ENCODE results near the gene CDYL.

The CDYL gene

GRCh38 chr6:4940416-4940815 is 164.2 kb downstream of the CDYL start:
- no peak for DNase-seq

DNA sequence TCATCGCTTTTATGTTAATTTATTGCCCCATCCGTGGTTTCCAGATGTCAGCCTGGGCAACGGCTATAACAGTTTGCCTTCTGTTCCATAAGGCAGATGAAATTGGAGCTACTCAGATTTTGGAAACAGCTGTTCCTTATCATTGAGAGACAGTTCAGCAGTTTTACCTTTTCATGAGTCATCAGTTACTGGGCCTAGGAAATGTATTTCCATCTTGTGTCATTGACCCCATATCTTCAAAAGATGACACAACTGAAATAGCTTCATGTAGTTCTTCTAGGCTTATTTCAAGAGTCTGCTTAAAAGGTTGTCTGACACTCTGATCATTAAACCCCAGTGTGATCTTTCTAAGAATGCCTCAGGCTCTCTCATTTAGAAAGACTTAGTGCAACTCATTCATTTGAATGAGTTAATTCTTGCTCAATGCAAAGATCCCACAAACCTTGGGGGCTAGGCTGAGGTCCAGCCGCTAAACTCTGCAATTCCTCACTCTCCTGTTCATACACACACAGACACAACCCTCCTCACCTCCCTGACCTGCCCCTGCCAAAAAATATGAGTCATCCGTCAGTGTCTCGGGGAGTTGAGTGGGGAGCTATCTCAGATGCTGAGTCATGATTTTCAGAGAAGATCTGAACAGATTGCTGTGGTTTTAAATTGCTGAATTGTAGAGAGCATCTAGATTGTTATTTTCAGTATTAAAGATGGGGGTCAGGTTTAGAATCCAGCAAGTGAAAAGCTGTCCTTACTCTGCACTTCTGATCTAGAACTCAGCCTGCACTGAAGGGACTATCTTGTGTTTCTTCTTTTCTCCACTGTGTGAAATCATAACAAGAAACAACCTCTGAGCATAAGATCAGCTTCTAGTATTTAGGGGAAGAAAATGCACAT is 165.8 kb downstream of the CDYL start:
- no peak for DNase-seq

GRCh38 chr6:4942673-4943009 is 166.4 kb downstream of the CDYL start:
- no peak for DNase-seq

DNA sequence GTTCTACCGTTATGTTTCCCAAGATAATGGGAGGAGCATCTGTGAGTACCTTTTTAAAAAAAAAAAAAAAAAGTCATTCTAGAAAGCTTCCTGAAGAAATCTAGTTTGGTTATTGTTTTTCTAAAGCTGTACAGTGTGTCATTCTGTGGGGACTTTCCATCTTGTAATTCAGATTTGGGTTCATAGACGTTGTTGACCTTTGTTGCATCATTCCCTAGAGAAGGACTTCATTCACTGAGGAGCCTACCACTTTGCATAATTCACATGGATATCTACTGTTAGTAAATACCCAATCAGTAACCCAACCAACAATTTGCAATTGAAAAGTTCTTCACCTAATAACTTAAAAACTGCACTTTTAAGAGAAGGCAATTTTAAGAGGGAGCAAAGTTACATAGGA is 167.5 kb downstream of the CDYL start:
- DNase-seq = no peak

DNA sequence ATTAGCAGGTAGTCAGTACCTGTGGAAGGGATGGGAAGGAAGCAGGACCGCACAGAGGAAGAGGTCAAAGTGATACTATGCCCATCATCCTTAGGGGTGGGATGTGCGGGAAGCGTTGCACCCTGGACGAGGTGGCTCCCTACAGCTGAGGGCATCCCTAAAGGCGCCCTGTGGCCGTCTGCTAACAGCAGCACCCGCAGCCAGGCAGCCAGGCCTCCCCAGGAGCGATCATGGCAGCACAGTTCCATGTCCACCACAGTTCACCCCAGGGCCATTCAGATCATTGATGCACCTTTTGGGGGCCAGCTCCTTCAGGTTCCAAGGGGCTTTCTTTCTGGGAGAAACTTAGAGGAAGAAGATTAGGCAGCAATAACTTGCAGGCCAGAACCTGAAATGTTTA is 168.1 kb downstream of the CDYL start:
- DNase-seq = no peak

- DNase-seq = no peak
Measured at GRCh38 chr6:4946521-4946920, 170.3 kb downstream of the CDYL start.

DNA sequence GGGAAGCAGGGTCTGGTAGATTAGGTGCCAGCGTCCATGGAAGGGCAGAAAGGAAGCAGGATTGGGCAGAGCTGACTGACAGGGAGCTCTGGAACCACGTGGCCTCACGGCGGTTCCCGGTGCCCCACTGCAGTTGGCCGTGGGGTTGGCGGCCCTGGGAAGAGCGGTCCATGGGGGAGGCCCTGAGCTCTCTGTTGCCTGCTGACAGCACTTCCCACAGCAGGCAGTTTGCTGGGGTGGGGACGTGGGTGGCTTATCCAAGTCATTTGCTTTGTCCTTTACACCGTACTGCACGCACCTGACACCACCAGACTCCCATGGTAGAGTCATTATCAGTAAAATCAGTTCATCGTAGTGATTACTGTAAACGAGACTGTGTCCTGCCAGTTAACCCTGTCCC is 171.5 kb downstream of the CDYL start:
- no peak for DNase-seq

DNA sequence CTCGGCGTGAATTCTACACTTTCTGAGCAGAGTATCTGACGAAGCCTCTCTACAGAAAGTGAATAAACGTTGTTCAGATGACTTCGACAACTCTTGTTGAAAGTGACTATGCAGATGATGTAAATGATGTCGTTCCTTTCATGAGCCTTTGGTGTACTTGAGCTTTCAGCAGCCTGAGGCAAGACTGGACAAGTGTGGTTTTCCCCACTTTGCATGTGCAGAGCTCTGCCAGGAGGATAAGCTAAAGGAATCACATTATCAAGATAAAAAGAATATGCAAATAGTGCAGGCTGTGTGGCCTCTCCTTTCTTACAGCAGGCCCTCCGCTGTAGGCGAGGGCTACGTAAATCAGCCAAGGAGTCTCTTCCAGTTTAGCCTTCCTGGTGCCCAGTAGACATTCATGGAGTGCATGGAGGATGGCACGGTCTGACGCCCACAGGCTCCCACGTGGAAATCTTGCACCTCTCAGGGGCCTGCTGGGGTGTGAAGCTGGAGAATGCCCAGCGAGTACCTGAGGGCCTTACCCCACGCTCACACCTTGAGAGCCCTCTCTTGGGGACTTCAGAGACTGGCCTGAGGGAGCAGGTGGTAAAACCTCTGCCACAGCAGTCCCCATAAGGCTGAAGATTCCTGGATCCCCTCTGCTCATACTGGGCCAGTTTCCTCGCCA is 172.7 kb downstream of the CDYL start:
- no peak for DNase-seq

GRCh38 chr6:4950076-4950475 is 173.9 kb downstream of the CDYL start:
- DNase-seq = no peak

DNA sequence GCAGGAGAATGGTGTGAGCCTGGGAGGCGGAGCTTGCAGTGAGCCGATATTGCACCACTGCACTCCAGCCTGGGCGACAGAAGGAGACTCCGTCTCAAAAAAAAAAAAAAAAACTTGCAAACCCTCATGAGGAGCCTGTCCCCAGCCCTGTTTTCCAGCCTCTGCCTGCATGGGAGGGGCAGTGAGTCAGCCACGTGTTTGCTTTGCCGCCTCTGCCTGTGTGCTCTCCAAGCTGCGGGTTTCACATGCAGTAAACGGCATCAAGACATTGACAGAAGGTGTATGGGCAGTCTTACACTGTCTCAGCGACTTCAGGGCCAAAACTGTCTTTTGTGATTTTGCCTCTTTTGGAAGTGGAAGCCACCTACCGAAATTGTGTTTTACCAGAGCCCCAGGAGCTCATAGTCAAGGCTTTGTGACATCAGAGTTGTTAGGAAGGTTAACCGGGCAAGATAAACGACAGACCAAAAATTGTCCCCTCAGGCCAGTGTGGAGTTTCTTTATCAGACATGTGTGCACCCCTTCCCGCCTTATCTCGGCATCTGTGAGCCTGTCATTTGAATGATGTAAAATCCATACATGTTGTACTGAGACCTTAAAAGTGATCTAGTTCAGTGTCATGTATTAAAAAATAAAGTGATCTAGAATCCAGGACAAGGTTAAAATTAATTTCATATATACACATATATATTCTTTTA is 174.8 kb downstream of the CDYL start:
- DNase-seq = no peak

GRCh38 chr6:4953440-4953839 is 177.2 kb downstream of the CDYL start:
- DNase-seq = no peak

DNA sequence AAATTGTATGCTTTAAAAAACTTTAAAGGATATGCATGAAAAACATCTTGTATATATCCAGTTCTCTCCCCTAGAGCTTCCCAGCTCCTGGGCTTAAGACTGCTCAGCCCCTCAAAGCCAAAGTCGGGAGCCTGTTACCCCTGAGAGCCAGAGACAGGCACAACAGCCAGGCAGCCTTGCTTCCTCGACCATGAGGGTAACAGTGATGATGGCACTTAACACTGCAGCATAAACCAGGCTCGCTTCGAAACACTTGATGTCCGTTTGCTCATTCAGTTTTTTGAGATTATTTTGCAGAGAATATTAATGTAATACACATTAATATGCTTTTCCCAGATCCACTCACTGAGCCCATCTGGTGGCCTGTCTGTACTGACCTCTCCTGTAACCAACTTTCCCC is 180.4 kb downstream of the CDYL start:
- DNase-seq = no peak

DNA sequence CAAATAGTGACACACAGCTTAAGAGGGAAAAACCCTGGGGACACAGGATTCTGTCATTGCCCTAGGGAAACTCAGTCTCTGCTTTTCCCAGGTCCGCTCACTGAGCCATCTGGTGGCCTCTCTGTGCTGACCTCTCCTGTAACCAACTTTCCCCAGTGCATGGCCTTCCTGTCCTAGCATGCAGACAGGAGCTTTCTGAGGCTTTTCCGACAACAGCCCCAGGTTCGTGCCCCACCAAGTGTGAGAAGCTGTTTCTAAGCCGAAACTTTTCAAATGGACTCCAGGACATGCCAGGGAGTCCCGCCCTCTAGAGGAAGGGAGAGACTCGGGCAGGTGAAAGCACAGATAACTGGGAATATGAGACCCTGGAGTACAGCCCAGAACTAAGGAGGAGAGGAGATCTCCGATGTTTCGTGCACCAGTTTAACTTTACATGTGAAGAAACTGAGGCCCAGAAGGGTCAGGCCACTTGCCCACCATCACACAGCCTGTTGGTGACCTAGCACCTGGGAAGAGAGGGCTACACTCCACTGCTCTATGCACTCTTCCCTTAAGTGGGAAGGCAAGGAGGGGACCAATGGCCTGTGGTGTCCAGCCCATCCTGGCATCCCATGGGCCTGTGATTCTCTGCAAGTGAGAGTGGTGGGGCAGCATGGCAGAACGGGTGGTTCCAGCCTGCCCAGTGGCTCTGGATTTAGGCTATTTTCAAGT is 181.5 kb downstream of the CDYL start:
- DNase-seq = no peak

DNA sequence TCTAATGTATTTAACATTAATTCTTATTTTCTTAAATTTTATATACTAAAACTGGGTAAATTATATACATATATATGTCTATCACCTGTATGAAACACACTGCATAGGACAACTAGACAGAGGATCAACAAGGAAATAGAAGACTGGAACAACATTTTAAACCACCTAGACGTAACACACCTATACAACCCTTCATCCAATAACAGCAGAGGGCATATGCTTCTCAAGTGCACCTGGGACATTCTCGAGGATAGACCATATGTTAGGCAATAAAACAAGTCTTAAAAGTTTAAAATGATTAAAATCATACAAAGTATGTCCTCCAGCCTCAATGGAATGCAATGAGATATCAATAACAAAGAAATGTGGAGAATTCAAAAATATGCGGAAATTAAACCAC is 182.4 kb downstream of the CDYL start:
- DNase-seq = no peak

DNA sequence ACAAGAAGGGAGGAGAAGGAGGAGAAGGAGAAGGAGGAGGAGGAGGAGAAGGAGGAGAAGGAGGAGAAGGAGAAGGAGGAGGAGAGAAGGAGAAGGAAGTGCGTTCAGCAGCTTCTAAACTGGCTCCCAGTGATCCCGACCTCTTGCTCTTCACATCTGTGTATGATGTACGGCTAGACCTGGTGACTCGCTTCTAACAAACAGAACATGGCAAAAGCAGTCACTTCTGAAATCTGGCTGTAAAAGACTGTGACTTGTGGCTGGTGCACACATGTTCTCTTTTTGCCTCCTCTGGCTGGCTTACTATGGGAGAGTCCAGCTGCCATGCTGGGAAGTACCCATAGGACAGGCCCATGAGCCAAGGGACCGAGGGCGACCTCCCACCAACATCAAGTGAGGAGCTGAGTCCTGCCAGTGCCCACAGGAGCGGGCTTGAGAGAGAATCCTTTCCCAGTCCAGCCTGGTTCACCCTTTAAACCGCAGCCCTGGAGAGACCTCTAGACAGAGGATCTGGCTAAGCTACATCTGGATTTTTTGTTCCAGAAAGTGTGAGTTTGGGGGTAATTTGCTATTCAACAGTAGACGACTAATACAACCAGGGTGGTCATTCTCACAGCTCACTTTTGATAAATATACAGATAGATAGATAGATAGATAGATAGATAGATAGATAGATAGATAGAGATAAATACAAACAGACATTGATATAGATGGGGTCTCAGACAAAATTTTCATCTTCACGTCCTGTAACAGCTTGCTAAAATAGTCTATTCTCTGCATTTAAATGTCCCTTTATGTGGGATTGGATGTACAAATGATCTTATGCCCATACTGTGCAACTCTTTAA is 185.3 kb downstream of the CDYL start:
- no peak for DNase-seq

DNA sequence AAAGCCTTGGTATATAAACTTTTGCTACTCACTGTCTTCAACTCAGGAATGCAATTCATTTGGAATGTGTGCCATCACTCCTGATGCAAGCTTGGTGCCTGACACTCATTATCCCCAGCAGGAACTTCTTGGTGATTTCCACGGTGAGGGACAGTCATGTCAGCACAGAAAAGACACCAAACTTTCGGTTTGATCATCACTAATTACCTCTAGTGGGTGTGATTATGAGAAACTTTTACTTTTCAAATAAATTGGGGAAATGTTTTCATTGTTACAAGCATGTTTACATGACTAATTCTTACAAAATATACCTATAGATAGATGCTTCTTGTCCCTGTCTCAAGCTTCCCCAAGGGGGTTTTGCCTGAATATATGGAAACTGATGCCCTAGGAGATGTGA is 186.7 kb downstream of the CDYL start:
- DNase-seq = no peak

- no peak for DNase-seq
Measured at GRCh38 chr6:4964675-4965561, 188.7 kb downstream of the CDYL start.

GRCh38 chr6:4965562-4966389 is 189.6 kb downstream of the CDYL start:
- no peak for DNase-seq

DNA sequence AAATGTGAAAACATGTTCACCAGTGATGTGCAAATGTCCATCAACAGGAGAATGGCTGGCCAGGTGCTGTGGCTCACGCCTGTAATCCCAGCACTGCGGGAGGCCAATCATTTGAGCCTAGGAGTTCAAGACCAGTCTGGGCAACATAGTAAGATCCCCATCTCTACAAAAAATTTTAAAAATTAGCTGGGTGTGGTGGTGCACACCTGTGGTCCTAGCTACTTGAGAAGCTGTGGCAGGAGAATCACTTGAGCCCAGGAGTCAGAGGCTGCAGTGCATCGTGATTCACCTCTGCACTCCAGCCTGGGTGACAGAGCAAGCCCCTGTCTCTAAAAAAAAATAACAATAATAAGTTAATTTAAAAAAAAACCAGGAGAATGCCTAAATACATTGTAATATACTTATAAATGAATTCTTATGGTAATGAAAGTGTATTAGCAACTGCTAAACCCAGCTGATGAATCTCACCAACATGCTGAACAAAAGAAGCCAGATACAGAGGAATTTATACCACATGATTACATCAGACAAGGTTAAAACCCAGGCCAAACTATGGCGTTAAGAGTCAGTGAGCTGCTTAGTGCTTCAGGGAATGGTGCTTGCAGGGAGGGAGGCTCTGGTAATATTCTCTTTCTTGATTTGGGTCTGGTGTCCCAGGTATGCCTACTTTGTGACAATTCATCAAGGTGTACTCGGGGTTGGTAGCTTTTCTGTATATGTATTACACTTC is 191.3 kb downstream of the CDYL start:
- no peak for DNase-seq

All from NCI-H510A treated with DMSO at 0.1 percent for 48 hours (cell line).